Activated naive CD4-positive, alpha-beta T cell treated with anti-CD3 and anti-CD28 coated beads, Interleukin-2, amount 10 ng/mL, durations not matched to agents 7 days and 5 days (primary cell): Measurements from ENCODE around the gene SCAMP4.

Experiments
- CTCF ChIA-PET: fragments of 350-600 bp; sonication (Branson Sonifier 250); formaldehyde crosslinking; loops from one replicate; lab custom pipeline; 2021; ENCODE audit warnings: antibody characterized with exemption; lab: Charles Lee
- DNase-seq: peaks from one replicate; pipeline ENCODE4 v3.0.0-alpha.2; 2020
- H3K27ac Mint-ChIP-seq: one replicate; pipeline ENCODE4 v1.8.0; 2021; ENCODE audit warnings: mild to moderate bottlenecking, moderate library complexity, mixed read lengths
- H3K27me3 Mint-ChIP-seq: one replicate; pipeline ENCODE4 v1.8.0; 2021; ENCODE audit warnings: mild to moderate bottlenecking, mixed read lengths
- H3K36me3 Mint-ChIP-seq: one replicate; pipeline ENCODE4 v1.8.0; 2021; ENCODE audit warnings: mixed read lengths
- H3K4me1 Mint-ChIP-seq: one replicate; pipeline ENCODE4 v1.8.0; 2021; ENCODE audit warnings: mixed read lengths
- H3K4me3 Mint-ChIP-seq: one replicate; pipeline ENCODE4 v1.8.0; 2021; ENCODE audit warnings: mild to moderate bottlenecking, moderate library complexity, mixed read lengths
- H3K9me3 Mint-ChIP-seq: one replicate; pipeline ENCODE4 v1.8.0; 2021; ENCODE audit warnings: mixed read lengths

The SCAMP4 gene

DNA sequence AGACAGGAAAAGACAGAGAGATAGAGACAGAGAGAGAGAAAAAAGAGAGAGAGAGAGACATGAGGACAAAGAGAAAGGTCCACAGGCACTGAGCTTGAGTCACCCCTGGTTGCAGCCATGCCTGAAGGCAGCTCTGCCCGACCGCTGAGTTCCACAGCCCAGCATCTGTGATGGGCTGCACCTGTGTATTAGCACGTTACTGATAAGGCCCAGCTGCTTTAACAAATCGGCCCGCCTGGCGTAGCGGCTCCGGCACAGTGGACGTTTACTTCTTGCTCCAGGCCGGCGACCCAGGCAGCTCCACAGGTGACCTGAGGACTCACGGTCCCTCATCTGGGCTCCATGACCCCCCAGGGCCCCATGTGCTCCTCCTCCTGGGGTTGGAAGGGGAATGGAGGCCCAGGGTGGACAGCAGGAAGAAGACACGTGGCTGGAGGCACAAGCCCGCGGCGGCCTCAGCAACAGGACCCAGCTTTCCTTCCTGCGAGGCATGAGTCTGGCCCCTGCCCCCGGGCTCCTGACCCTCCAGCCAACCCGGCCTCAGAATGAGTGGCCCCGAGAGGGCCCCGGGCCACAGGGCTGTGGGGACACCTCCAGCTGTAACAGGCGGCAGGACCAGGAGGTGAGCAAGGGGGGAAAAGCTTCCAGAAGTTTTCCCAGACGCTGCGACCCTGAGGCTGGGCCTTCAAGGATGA lies 31.9 kb downstream of the SCAMP4 start:
- Mint-ChIP-seq H3K27ac (no peak overlapping the region), H3K4me3 (no peak overlapping the region), H3K4me1 (peaks cover 36% of the 10 kb centered on the region), H3K9me3 (peaks cover 12% of the 10 kb centered on the region), H3K27me3 (peaks cover 10% of the 10 kb centered on the region), H3K36me3 (peaks cover 28% of the 10 kb centered on the region)
- CTCF ChIA-PET, result interaction anchor here (1.3 kb wide), 1 partner anchor 14 kb away, joined by 4 read pairs; no protein-coding TSS in a partner anchor
- no peak for DNase-seq

DNA sequence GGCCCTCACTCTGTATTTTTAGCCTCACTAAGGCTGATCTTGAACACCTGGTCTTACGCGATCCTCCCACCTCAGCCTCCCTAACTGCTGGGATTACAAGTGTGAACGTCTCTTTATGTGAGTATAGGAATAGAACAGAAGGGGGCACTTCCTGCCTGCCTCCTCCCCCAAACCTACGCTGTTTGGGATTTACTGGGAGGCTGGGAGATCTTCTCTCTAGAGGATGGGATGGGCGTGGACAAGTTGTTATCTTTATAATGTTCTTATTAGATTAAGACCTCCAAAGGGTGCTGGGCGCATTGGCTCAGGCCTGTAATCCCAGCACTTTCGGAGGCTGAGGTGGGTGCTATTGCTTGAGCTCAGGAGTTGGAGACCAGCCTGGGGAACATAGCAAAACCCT lies 32.9 kb downstream of the SCAMP4 start:
- Mint-ChIP-seq H3K9me3 (peaks cover 9% of the 10 kb centered on the region), H3K4me1 (peaks cover 37% of the 10 kb centered on the region), H3K27ac (peak overlapping the region; percentile 33), H3K27me3 (peaks cover 6% of the 10 kb centered on the region), H3K36me3 (peaks cover 28% of the 10 kb centered on the region), H3K4me3 (peak overlapping the region; percentile 7)
- DNase-seq, result no peak
- CTCF ChIA-PET, result no interaction called here

DNA sequence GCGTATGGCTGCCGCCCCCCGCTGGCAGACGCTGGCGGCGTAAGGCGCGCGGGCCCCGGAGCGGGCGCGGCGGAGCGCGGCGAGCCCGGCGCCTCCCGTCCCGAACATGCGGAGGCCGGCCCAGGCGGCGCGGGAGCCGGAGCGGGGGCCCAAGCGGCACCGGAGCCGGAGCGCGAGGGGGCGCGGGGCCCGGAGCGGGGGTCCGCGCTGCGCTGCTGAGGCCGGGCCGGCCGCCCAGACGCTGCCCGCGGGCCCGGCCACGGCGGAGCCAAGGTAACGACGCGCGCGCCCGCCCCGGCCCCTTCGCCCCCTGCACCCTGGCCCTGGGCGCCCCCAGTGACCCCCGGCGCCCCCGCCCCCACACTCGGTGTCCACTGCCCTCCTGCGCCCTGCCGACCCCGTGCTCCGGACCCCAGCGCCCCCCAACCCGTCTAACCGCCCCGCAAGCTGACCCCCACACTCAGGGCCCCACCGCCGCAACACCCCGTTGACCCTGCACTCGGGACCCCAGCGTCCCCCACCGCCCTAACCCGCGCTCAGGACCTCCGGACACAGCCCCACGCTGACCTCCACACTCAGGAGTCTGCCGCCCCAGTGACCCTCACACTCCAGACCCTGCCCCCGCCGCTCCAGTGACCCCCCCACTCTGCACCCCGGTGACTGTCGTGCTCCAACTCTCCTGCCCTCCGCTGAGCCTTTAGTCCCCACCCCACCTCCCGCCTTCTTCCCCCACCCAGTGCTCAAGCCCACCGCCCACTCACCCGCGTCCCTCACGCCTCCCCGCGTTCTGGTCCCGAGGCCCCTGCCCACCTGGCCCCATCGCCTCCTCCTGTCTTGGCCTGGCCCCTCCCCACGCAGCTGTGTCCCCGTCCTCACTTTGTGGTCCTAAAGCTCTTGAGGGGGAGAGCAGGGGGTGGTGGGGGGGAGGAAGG lies 36.2 kb downstream of the SCAMP4 start, which contains the start of gene CSNK1G2:
Gene CSNK1G2 (plus strand): TSS at position 27 of the 932 bp plus-strand sequence. CDS start 28,601 bp downstream, outside the sequence.
- CTCF ChIA-PET, result interaction anchor here (0.7 kb wide), 1 partner anchor 111 kb away, joined by 3 read pairs; no protein-coding TSS in a partner anchor
- DNase-seq, result no peak
- peaks cover 6% of the 10 kb centered on the region for H3K27me3 Mint-ChIP-seq
- H3K36me3 Mint-ChIP-seq, result peaks cover 23% of the 10 kb centered on the region
- H3K27ac Mint-ChIP-seq, result peak within 1 kb of the TSS; percentile 96
- peaks cover 44% of the 10 kb centered on the region for H3K4me1 Mint-ChIP-seq
- peak within 1 kb of the TSS; percentile 97 for H3K4me3 Mint-ChIP-seq
- no peaks in the 10 kb centered on the region for H3K9me3 Mint-ChIP-seq

DNA sequence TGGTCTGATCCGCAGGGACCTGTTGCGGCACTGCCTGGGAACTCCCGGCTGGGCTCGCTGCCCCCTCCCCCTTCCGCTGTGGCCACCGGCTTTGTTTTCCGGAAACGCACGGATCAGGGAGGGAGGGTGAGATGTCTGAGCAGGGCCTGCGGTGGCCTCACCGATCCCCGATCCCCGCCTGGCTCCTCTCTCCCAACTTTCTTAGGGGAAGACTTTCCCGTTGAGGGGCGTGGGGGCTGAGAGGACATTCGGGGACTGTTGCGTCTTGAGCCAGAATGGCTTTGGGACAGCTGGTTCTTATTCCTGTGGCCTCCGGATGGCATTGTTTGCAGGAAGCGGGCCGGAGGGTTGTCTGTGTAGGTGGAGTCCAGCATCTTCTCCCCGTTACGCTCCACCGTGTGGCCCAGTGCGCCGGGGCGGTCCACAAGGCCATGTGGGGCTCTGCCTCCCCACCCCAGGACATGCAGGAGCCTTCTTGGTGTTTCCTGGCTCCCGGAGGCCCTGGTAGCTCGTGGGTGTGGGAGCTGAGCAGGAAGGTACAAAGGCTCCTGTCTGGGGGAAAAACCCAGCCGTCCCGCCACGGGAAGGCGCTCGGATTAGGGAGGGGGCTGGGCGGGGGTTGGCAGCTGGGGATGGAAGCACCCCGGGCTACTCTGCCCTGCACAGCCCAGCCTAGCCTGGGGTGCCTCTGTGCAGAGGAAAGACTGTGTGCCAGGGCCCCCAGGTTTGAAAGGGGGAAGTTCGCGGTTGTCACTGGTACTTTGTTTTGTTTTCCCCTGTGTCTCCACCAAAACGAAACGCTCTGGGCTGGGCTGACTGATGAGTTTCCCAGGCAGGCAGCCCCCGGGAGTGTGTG lies 37.1 kb downstream of the SCAMP4 start:
- Mint-ChIP-seq H3K27ac (peak overlapping the region; percentile 96), H3K4me3 (peak overlapping the region; percentile 97), H3K36me3 (peaks cover 22% of the 10 kb centered on the region), H3K4me1 (peaks cover 44% of the 10 kb centered on the region), H3K27me3 (peaks cover 6% of the 10 kb centered on the region), H3K9me3 (no peaks in the 10 kb centered on the region)
- DNase-seq, result peak; percentile 89
- CTCF ChIA-PET, result interaction anchor here (0.6 to 1.5 kb wide), 4 partner anchors 12 to 78 kb away, joined by 3 to 6 read pairs (median 6); no protein-coding TSS in a partner anchor

DNA sequence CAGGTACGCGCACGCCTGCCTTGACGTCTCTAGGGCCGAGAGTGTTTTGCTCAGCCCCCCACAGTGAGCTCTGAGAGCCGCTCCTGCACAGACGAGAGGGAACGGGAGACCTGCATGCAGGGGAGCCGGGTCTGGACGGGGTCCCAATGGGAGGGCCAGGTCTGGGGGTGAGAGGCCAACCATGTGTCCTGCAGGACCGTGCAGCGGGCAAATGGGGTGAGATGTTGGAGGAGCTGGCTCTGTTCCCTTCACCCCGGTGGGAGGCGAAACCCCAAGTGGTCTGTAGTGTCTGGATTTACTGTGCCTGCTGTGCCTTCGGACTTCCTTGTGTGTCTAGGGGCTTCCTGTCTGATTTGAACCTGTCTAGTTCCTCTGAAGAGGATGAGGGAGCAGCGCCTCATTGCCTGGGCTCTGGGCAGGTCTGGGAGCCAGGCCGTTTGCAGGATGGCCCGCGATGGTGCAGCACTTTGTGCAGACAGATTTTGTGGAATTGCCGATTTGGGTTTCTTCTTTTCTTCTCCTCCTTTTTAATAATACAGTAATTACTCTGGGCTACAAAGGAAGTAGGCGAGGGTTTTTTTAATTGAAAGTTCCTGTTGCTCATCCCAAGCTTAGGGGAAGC lies 37.8 kb downstream of the SCAMP4 start:
- peak overlapping the region; percentile 96 for H3K27ac Mint-ChIP-seq
- CTCF ChIA-PET, result interaction anchor here (0.6 to 1.5 kb wide), 4 partner anchors 13 to 78 kb away, joined by 3 to 6 read pairs (median 6); no protein-coding TSS in a partner anchor
- H3K36me3 Mint-ChIP-seq, result peaks cover 21% of the 10 kb centered on the region
- H3K27me3 Mint-ChIP-seq, result peaks cover 6% of the 10 kb centered on the region
- peaks cover 39% of the 10 kb centered on the region for H3K4me1 Mint-ChIP-seq
- no peak for DNase-seq
- H3K9me3 Mint-ChIP-seq, result no peaks in the 10 kb centered on the region
- peak overlapping the region; percentile 97 for H3K4me3 Mint-ChIP-seq

DNA sequence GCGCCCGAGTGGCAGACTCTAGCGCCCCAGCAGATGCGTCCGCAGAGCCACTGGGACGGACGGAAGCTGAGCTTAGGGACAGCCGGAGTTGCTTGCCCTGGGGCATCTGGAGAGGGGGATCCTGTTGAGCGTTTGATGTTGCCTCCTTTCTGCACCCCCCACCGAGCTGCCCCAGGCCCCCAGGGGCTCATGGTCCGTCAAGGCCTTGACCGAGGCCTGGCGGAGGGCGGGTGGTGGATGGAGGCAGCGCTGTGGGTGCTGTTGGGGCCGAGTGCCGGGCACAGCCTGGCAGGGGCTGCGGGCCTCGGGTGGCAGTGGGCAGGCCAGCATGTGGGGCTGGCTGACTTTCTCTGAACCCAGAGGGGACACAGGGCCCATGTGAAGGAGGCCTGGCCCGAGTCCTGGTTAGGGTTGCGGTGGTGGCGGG lies 38.5 kb downstream of the SCAMP4 start:
- CTCF ChIA-PET, result no interaction called here
- Mint-ChIP-seq H3K4me1 (peaks cover 40% of the 10 kb centered on the region), H3K27me3 (peaks cover 6% of the 10 kb centered on the region), H3K27ac (peak overlapping the region; percentile 96), H3K36me3 (peaks cover 21% of the 10 kb centered on the region), H3K4me3 (peak overlapping the region; percentile 97), H3K9me3 (no peaks in the 10 kb centered on the region)
- DNase-seq, result no peak

DNA sequence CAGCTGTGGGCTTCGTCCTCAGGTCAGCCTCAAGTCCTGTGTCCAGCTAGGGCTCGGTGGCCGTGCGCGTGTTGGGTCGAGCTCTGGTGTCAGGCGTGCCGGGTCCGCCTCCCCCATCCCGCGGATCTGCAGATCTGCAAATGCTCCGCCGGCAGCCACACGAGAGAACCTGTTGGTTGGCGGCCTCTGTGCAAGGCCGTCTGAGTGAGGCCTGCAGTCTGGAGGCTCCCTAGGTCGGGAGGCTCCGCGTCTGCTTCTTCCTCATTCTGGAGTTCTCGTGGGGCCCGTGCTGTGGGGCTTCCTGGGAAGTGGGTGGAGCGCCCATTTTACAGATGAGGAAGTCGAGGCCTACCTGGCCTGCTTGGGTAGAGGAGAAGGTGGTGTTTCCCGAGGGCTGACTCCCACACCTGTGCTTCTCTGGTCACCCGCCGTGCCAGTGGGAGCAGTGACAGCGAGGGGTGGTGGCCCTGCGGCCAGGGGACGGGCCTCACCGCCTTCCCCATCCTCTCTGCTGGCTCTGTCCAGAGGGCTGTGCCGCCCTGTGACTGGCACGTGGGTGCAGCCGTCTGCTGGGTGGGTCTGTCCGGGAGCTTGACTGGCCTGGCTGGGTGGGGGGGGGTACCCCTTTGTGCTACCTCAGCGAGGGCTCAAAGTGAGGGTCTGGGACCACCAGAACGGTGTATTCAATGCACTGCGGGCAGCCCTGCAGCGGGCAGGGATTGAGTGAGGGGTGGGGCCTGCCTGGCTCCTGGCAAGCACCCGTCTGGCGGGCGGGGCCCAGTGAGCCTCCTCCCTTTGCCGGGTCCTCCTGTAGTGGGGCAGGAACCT lies 39.1 kb downstream of the SCAMP4 start:
- Mint-ChIP-seq H3K9me3 (no peaks in the 10 kb centered on the region), H3K27ac (peak overlapping the region; percentile 64), H3K4me1 (peaks cover 44% of the 10 kb centered on the region), H3K4me3 (peak overlapping the region; percentile 97), H3K27me3 (peaks cover 6% of the 10 kb centered on the region), H3K36me3 (peaks cover 25% of the 10 kb centered on the region)
- CTCF ChIA-PET, result interaction anchor here (0.5 kb wide), 1 partner anchor 500 kb away, joined by 3 read pairs; no protein-coding TSS in a partner anchor
- DNase-seq, result no peak

DNA sequence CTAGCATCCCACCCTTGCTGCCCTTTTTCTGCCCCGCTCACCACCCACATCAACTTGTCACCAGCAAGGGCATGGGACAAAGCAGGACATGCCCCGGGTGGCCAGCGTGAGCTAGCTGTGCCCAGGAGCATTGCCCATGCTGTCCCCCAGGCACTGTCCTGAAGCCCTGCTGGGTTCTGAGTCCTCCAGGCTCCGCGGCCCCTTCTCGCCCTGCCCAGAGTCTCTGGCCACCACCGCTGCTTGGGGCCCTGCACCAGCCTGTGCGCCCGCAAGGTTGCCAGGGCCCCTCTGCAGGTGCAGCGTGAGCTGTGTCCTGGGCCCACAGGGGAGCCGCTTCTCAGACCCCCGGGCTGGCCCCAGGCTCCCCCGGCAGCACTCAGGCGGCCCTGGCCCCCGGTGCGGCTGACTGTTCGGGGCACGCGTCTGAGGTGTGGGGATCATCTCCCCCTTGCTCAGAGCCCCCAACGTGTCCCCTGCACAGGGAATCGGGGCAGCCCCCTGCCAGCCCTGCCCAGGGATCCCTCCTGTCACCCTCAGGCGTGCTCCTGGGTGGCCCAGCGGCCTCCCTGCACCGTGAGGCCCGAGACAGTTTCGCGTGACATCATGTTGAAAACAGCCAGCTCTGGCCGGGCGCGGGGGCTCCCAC lies 39.8 kb downstream of the SCAMP4 start:
- no peak for DNase-seq
- Mint-ChIP-seq H3K27me3 (peaks cover 6% of the 10 kb centered on the region), H3K4me3 (peak overlapping the region; percentile 26), H3K9me3 (no peaks in the 10 kb centered on the region), H3K27ac (peak overlapping the region; percentile 64), H3K4me1 (peaks cover 40% of the 10 kb centered on the region), H3K36me3 (peaks cover 26% of the 10 kb centered on the region)
- CTCF ChIA-PET, result interaction anchor here (0.5 to 2.3 kb wide), 6 partner anchors 15 to 501 kb away, joined by 3 to 10 read pairs (median 3); no protein-coding TSS in a partner anchor

DNA sequence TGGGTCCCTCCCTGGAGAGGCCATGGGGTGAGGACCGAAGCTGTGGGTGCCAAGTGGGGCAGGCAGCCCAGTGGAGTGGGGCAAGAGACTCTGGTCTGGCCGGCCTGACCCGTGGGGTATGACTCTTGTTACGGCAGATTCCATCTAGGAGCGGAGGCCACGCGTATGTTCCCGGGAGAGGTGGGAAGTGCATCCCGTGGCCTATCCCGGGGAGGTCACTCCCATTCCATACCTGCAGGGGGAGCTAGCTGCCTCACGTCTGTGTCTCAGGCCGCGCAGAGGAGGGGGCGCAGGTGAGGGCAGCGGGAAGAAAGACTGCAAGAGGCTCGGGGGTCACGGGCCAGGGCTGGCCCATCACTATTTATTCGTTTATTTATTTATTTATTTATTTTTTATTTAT lies 40.7 kb downstream of the SCAMP4 start:
- Mint-ChIP-seq H3K27me3 (no peaks in the 10 kb centered on the region), H3K4me1 (peaks cover 43% of the 10 kb centered on the region), H3K36me3 (peaks cover 29% of the 10 kb centered on the region), H3K4me3 (no peak overlapping the region), H3K9me3 (no peaks in the 10 kb centered on the region), H3K27ac (peak overlapping the region; percentile 34)
- CTCF ChIA-PET, result interaction anchor here (0.9 to 2.3 kb wide), 7 partner anchors 13 to 106 kb away, joined by 3 to 10 read pairs (median 3); no protein-coding TSS in a partner anchor
- peak; percentile 57 for DNase-seq

DNA sequence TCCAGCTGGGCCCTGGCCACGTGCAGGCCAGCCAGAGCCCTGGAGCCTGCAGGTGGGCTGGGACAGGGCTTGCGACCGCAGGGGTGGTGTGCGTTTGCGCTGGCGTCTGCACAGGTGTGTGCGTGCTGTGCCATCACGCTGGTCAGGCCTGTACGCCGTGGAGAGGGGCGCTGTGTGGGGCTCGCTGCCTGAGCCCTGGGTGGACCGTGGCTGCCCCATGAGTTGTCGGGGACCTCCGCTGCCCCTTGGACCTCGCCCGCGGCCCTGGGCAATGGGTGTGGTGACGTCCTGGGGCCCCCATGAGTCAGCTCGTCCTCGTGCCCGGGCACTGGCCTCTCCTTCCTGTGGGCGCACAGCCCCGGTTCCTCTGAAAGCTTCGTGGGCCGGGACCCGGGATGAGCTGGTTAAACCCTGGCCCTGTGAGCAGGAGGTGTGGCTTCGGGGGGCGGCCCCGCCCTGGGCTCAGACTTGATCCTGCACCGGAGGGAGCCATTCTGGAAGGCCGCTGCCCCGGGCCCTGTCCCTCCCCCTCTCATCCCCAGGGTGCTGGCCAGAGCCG lies 42.5 kb downstream of the SCAMP4 start:
- peaks cover 37% of the 10 kb centered on the region for H3K36me3 Mint-ChIP-seq
- H3K4me1 Mint-ChIP-seq, result peaks cover 45% of the 10 kb centered on the region
- no peak overlapping the region for H3K4me3 Mint-ChIP-seq
- H3K27ac Mint-ChIP-seq, result no peak overlapping the region
- CTCF ChIA-PET, result interaction anchor here (0.5 kb wide), 1 partner anchor 464 kb away, joined by 3 read pairs; no protein-coding TSS in a partner anchor
- H3K9me3 Mint-ChIP-seq, result no peaks in the 10 kb centered on the region
- no peaks in the 10 kb centered on the region for H3K27me3 Mint-ChIP-seq
- DNase-seq, result no peak

DNA sequence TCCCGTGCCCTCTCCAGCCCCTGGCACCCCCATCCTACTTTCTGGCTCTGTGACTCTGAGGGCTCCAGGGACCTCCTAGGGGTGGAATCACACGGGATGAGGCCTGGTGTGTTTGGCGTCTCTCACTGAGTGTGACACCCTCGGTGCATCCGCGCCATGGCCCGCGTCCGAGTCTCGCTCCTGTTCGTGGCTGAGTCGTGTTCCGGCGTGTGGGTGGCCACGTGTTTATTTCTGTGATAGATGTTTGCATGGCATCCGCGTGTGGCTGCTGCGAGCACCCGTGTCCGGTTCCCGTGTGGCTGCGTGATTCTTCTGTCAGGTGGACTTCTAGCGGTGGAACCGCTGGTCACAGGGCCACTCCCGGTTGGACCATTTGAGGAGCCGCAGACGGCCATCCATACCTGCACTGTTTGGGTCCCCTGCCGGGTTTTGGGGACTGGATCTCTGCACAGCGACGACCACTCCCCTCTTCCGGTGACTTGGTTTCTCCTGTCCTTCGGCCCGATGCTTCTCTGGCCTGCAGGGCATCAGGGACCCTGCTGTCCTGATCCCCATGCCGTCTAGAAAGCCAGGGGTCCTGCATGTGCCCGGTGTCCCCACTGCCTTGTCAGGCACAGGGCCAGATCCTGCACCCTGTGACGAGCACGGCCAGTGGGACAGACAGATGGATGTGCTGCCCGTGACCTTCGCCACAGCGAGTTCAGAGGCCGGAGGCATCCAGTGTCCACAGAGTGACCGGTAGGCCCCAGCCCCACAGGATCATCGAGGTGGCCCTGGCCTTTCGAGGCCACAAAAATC lies 44.3 kb downstream of the SCAMP4 start:
- Mint-ChIP-seq H3K4me1 (peaks cover 29% of the 10 kb centered on the region), H3K4me3 (no peak overlapping the region), H3K27ac (no peak overlapping the region), H3K9me3 (no peaks in the 10 kb centered on the region), H3K36me3 (peaks cover 31% of the 10 kb centered on the region), H3K27me3 (no peaks in the 10 kb centered on the region)
- no peak for DNase-seq
- CTCF ChIA-PET, result no interaction called here
